PC-9 (cell line): Measurements from ENCODE around the gene GLOD5.

Source experiments
- EZH2 ChIP-seq: fragments of 200-600 bp; sonication (generic); IDR thresholded peaks from 2 replicates; pipeline ENCODE4 v1.8.0; 2017; ENCODE audit warnings: antibody characterized with exemption, low read depth
- TF ChIP-seq, protein P1 (sequence below): fragments of 200-600 bp; sonication (generic); conservative IDR thresholded peaks from 2 replicates; pipeline ENCODE4 v1.6.1; 2017; ENCODE audit warnings: mixed run types, antibody characterized with exemption, mild to moderate bottlenecking, moderate library complexity

DNA sequence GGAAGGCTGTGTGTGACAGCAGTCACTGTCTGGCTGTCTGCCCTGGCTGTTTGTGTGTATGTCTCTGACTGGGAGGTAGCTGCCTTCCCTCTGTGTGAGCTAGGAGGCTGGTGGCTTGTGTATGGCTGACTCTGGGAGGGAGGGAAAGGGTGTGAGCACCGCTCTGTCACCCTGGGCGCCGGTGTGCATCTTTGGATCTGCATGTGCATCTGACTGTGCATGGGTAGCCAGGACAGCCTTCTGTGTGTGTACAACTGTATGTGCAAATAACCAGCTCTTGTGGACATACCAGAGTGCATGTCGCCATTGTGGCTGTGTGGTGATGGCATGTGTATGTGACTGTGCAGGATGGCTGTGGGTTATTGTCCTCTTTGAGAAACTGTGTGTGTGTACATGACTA lies 57.3 kb downstream of the GLOD5 start:
- TF ChIP-seq, protein P1, sequence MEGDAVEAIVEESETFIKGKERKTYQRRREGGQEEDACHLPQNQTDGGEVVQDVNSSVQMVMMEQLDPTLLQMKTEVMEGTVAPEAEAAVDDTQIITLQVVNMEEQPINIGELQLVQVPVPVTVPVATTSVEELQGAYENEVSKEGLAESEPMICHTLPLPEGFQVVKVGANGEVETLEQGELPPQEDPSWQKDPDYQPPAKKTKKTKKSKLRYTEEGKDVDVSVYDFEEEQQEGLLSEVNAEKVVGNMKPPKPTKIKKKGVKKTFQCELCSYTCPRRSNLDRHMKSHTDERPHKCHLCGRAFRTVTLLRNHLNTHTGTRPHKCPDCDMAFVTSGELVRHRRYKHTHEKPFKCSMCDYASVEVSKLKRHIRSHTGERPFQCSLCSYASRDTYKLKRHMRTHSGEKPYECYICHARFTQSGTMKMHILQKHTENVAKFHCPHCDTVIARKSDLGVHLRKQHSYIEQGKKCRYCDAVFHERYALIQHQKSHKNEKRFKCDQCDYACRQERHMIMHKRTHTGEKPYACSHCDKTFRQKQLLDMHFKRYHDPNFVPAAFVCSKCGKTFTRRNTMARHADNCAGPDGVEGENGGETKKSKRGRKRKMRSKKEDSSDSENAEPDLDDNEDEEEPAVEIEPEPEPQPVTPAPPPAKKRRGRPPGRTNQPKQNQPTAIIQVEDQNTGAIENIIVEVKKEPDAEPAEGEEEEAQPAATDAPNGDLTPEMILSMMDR: no peak
- no peak for TF ChIP-seq EZH2
